ENCODE data around the gene ENPP1.

The ENPP1 gene

GRCh38 chr6:131917763-131918649 lies 110.2 kb downstream of the ENPP1 start:
- DNase-seq: no peak

GRCh38 chr6:131918650-131919355 lies 111.0 kb downstream of the ENPP1 start:
- DNase-seq: no peak

- no peak for DNase-seq
Observed at GRCh38 chr6:131920656-131921055, 112.8 kb downstream of the ENPP1 start.

GRCh38 chr6:131923356-131923755 lies 115.5 kb downstream of the ENPP1 start:
- peak; percentile 82 for DNase-seq

- no peak for DNase-seq
Observed at GRCh38 chr6:131924881-131925474, 117.2 kb downstream of the ENPP1 start.

GRCh38 chr6:131929264-131929663 lies 121.4 kb downstream of the ENPP1 start:
- no peak for DNase-seq

- DNase-seq: no peak
Observed at GRCh38 chr6:131929976-131930375, 122.2 kb downstream of the ENPP1 start.

GRCh38 chr6:131931063-131931750 lies 123.4 kb downstream of the ENPP1 start:
- DNase-seq: no peak

- DNase-seq: no peak
Observed at GRCh38 chr6:131936156-131936555, 128.3 kb downstream of the ENPP1 start.

GRCh38 chr6:131937226-131937625 lies 129.4 kb downstream of the ENPP1 start:
- no peak for DNase-seq

- DNase-seq: no peak
Observed at GRCh38 chr6:131937703-131938631, 130.1 kb downstream of the ENPP1 start.

All from islet precursor cell (in vitro differentiated cells).